GM04503 (cell line): Measurements from ENCODE around the gene PFAS.

Source experiments
- DNase-seq: peaks from one replicate; pipeline ENCODE4 v3.0.0-alpha.2; 2012; ENCODE audit warnings: low read depth

PFAS gene

DNA sequence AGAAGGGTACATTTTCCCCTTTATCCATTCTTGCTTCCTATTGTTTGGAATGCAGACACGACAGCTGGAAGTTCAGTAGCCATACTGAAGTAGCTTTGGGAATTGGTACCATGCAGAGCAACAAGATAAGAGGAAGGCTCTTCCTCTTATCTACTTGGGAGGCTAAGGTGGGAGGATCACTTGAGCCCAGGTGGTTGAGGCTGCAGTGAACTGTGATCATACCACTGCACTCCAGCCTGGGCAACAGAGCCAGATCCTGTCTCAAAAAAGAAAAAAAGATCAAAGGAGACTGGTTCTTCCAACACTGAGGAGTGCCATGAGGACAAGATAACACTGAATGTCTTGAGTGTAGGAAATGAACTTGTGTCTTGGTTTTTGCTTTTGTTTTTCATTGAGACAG is 23.3 kb downstream of the PFAS start:
- DNase-seq = no peak

- no peak for DNase-seq
Observed at GRCh38 chr17:8273884-8274444, 24.9 kb downstream of the PFAS start.

DNA sequence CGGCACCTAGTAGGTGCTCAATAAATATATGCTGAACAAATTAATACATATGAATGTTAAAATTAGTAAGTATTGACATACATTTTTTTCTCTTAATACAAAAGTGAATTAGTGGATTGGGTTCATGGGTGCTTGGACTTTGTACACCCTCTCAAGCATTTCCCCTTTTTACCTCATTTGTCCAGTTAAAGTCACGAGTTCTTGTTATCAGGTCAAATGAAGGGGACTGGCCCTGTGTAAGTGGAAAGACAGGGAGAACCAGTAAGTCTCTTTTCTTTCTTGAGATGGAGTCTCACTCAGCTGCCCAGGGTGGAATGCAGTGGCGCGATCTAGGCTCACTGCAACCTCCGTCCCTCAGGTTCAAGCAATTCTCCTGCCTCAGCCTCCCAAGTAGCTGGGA is 25.7 kb downstream of the PFAS start:
- DNase-seq = no peak

GRCh38 chr17:8275421-8276290 is 26.6 kb downstream of the PFAS start:
- DNase-seq = no peak

DNA sequence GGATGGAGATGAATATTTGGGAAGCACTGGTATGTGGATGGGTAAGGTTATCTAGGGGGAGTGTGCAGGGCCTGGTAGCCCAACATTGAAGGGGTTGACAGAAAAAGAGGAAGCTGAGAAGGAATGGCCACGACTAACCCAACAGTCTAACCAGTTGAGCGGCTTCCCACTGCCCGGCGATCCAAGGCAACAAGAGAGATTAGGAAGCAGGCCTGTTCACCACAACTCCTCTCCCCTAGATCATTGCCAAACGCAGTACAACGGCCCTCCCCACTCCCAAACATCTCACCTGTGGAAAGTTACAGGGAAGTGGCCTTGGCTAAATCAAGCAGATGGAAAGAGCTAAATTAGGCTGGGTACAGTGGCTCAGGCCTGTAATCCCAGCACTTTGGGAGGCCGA is 28.2 kb downstream of the PFAS start:
- no peak for DNase-seq

GRCh38 chr17:8282345-8282744 is 33.3 kb downstream of the PFAS start:
- DNase-seq = no peak

- DNase-seq = no peak
Observed at GRCh38 chr17:8283356-8283755, 34.3 kb downstream of the PFAS start.

DNA sequence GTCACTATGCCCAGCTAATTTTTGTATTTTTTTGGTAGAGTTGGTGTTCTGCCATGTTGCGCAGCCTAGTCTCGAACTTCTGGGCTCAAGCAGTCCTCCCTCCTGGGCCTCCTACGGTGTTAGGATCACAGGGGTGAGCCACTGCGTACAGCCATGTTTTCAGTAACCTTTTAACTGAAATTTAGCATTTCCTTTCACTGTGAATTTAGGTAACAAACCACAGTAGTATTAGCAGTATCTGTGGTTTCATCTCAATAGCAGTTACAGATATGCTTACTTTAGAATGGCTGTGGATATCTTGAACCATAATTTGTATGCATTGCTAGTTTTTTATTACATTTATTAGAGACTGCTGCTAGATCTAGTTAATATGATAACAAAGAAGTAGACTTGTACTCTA is 35.0 kb downstream of the PFAS start:
- DNase-seq = no peak

DNA sequence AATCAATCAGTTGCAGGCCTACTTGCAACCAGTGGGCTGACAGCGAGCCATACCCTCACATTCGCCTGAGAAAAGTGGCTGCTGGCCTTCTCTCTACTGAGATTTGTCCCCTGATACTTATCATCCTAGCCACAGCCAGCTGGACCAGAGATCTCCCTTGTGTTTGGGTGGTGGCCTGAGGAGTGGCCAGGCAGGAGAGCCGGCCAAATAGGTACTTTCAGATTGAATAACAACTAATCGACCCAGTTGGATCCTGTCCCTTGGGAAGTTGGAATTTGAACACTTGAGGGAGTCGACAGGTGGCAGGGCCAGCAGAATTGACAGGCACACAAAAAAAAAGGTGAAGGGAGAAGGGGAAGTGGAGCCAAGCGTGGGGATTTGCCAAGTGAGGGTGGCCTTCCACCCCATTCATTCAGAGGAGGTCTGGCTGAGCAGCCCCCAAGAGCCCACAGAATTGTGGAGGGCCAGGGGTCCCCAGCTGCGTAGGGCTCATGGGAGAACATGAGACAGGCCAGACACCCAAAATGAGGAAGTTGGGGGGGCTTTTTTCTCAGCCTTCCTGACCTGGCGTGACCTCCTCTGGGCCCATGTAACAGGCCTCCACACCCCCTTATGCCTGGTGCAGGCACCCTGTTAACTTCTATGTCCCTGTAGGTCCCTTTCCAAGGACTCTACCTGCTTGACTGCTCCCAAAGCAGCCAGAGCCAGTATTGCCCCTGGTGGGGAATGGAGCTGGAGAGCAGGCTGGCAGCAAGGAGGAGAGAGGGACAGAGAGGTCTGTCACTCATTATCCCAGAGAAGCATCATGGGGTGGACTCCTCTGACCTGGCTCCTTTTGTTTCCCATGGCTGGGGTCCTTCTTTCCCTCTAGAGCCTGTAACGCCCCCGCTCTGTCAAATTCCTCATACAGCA is 36.4 kb downstream of the PFAS start:
- no peak for DNase-seq

GRCh38 chr17:8287651-8288335 is 38.7 kb downstream of the PFAS start:
- DNase-seq = no peak

- peak; percentile 45 for DNase-seq
Observed at GRCh38 chr17:8288336-8289102, 39.4 kb downstream of the PFAS start, which contains the start of gene RANGRF. TSS of gene RANGRF (plus strand) at chr17:8288670. CDS start at chr17:8288789, 119 bp downstream.

- DNase-seq = no peak
Observed at GRCh38 chr17:8289103-8289397, 40.0 kb downstream of the PFAS start.

DNA sequence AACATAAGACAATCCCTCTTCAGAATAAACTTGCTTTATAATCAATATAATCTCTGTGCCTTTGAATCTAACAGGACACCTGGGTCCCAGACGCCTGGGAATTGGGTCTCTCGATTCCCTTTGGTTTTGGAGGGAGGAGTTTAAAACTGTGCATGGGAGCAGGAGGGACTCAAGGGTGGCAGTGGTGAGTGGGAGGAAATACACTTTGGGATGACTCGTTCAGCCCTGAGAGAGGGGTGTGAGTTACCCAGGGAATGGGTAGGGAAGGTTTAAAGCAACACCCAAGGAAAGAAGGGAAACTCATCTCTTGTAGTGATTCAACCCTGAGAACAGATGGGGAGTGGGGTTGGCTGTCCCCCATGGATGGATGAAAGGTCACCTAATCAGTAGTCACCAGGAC is 41.0 kb downstream of the PFAS start:
- DNase-seq = no peak

- DNase-seq = no peak
Observed at GRCh38 chr17:8292639-8293395, 43.7 kb downstream of the PFAS start.

- no peak for DNase-seq
Observed at GRCh38 chr17:8294361-8294760, 45.3 kb downstream of the PFAS start.

DNA sequence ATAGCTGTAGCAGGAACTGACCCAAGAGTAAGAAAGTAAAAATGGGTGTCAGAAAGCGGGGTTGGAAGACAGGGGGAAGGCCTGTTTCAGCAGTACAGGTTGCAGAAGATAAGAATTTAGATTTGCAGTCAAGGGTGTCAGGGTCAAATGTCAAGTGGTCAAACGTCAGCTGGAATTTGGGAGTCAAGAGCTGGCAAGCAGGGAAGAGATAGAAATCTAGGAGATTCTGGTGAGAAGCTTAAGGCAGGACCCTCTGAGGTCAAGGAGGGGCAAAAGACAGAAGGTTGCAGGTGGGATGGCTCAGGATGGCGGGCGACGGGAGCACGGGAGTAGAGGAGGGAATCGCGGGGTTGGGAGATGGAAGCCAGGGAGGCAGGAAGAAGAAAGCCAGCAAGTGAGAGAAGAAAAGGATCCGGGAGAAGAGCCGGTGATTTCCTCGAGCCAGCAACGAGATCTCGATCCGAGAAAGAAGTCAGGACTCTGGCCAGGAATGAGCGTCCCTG is 45.8 kb downstream of the PFAS start:
- no peak for DNase-seq

DNA sequence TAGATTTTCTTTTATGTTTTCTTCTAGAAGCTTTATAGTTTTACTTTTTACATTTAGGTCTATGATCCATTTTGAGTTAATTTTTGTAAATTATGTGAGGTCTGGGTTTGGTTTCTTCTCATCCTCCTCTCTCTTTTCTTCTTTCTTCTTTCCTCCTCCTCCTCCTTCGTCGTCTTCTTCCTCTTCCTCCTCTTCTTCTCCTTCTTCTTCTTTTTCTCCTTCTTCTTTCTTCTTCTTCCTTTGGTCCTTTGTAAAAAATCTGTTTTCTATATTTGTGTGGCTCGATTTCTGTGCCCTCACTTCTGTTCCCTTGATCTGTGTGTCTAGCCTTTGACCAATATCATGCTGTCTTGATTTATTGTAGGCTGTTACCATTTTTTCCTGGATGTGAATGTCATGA is 51.1 kb downstream of the PFAS start:
- no peak for DNase-seq

GRCh38 chr17:8300627-8301242 is 51.6 kb downstream of the PFAS start:
- no peak for DNase-seq

DNA sequence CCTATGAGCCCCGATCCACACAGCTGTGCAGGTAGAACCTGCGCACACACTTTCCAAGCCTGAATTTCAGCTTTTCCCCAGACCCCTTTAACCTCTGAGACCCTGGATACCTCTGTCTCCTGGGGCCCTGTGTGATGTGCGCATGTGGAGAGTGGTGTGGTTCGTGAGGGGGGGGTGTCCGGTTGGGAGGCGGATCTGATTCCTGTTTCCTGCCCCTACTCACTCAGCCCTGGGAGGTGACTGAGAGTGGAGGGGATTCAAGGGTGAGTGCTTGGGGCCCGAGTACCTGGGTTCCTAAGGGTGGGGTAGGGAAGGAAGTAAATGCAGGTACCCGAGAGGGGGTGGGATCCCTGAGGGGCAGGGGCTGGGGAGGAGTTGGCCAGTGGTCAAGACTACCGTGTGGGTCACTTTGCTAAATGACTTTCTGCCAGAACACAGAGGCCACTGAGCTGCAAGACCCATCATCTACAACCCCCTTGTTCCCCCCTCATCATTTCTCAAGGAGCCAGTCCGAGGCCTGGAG is 61.6 kb downstream of the PFAS start:
- DNase-seq = no peak
